ENCODE results near the gene TBCE.

TBCE gene

GRCh38 chr1:235411489-235412486, 44.6 kb downstream of the TBCE start:
- DNase-seq: no peak

DNA sequence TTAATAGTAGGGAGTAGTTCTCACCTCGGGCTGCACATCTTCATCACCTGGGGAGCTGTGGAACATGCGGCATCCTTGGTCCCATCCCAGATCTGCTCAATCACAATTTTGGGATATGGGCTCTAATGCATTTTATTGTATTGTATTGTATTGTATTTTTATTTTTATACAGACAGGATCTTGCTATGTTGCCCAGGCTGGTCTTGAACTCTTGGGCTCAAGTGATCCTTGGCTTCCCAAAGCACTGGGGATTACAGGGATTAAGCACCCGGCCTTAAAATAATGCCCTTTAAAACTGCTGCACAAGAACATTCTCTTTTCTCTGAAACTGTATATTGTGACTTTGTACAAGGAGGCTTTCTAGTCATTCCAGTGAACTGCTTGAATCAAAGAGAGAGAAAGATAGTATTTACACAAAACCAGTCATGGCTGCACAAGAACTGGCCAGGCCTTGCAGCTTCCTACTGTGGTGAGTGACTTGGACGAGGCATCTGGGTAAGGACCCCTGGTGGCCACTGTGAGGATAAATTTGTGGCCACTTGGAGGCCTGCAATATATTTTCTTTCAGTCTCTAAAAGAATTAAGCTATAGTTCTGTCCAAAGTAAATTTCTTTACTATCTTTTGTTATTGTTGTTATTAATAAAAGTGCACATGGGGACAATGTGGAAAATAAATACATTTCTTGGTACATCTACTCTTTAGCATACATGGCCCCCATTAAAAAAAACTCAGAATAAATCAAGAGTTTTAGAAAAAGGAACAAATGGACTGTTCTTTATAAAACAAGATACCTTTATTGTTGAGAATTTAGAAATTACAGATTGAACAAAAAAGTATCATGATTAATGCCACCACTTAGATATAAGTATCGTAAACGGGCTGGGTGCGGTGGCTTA, 48.0 kb downstream of the TBCE start:
- DNase-seq: peak; percentile 74

- DNase-seq: no peak
Observed at GRCh38 chr1:235416662-235417049, 49.4 kb downstream of the TBCE start.

DNA sequence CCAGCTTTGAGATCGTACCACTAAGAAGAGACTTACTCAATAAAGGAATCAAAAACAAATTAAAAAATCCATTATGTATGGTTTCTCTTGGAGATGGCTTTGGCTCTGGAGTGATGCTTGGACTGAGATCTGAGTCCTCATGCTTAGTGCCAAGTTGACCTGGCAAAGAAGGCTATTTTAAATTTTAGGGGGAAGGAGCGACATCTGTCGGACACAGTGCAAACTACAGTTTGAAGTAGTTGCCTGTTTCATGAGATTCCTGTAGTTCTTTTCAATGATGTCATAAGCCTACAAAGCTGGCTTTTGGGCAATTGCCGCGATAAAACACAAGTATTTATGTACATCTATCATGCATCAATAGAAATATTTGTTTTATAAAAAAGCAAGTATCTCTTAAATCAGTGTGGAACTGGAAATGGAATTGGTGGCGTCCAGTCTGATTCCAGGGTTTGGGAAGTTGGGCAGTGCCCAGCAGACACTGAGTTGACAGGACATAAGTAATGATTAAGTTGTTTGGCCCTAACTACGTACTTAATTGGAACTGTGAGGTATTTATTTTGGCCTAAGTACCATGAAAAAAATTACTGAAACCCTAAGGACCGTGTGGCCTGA, 50.0 kb downstream of the TBCE start:
- DNase-seq: peak; percentile 73

- no peak for DNase-seq
Observed at GRCh38 chr1:235421751-235422150, 54.5 kb downstream of the TBCE start.

GRCh38 chr1:235423214-235423652, 56.0 kb downstream of the TBCE start:
- DNase-seq: peak; percentile 21

GRCh38 chr1:235424092-235424491, 56.9 kb downstream of the TBCE start:
- DNase-seq: no peak

GRCh38 chr1:235425357-235425756, 58.1 kb downstream of the TBCE start:
- no peak for DNase-seq

DNA sequence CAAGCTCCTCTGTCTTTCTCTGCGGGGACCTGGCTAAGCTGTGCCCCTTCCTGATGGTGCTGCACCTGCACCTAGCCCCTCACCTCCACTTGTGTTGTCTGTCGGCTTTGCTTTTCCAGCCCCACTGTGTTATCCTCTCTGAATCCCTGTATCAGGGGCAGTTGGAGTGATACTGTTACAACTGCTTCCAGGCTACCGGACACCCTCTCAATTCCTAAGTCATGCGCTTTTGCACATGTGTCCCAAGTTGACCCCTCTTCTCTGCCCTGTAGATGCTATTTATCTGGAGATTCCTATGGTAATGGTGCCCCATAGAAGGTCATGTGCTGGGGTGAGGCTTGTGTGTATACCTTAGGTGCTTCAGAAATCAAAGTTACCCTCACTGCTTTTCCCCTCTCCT, 58.9 kb downstream of the TBCE start:
- no peak for DNase-seq

- DNase-seq: no peak
Observed at GRCh38 chr1:235426680-235427079, 59.5 kb downstream of the TBCE start.

DNA sequence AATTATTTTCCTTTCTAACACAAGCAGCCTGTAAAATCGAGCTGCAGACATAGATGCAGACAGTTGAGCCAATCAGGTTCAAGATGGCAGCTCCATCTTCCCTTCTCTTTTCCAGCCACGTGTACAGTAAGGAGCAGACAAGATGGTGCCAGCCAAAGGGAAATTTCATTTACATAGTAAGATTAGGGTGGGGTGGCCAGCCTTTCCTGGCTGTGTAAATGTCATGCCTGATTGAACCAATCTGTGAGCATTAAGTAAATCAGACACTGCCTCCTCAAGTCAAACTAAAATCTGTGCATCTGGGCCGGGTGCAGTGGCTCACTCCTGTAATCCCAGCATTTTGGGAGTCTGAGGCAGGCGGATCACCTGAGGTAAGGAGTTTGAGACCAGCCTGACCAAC, 60.2 kb downstream of the TBCE start:
- DNase-seq: no peak

DNA sequence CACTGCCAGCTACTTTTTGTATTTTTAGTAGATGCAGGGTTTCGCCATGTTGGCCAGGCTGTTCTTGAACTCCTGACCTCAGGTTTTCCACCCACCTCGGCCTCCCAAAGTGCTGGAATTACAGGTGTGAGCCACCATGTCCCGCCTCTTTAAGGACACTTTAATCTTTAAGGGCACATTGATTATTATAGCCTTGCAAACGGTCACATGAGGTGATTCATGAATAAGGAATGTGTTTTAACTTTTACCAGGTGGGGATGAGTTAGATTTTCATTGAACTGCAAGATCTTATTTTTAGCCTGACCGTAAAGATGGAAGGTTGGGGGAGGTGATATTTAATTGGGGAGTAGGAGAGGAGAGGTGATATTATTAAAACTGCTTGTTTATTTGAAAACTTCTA, 61.9 kb downstream of the TBCE start:
- DNase-seq: no peak

GRCh38 chr1:235430991-235431390, 63.8 kb downstream of the TBCE start:
- no peak for DNase-seq

- DNase-seq: no peak
Observed at GRCh38 chr1:235434001-235434400, 66.8 kb downstream of the TBCE start.

DNA sequence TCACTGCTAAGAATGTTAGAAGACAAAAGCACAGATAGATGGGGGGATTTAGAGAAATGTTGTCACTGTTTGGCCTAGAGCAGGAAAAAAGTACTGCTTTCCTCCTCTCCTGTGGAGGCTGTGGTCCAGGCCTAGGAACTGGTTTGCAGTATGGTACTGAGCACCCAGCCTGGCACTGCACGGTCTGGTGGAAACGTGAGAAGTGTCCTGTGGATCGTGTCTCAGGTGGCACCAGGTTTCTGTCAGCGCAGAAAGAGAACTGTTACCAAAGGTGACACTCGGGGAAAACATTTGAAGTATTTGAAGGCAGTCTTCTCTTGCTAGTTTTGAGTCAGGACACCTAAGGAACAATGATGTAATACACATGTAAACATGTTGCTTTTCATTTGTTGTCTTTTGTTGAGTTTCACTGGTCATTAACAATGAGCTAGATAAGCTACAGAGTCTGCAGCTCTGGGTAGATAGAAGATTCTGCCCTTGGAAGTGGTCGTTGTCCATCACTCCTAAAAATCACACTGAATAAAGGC, 74.0 kb downstream of the TBCE start:
- no peak for DNase-seq

DNA sequence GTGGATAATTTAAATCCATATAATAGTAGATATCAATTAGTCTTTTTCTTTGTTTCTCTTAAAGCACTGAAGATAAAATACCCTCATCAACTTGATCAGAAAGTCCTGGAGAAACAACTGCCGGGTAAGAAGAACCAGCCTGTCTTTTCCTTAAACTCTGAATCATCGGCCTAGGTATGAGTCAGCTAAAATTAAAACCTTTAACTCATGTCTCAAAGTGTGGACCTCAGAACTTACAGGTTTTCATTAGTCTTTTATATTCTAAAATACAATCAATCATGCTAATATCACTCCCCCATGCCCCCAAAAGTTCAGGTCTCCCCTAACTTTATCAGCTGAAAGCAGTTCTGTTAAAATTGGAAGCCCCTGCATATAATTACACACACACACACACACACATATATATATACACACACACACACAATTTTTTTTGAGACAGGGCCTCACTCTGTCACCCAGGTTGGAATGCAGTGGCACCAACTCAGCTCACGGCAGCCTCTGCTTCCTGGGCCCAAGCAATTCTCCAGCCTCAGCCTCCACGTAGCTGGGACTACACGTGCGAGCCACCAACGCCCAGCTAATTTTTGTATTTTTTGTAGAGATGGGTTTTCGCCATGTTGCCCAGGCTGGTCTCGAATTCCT, 75.7 kb downstream of the TBCE start:
- DNase-seq: no peak

GRCh38 chr1:235448616-235449015, 81.4 kb downstream of the TBCE start:
- DNase-seq: no peak

DNA sequence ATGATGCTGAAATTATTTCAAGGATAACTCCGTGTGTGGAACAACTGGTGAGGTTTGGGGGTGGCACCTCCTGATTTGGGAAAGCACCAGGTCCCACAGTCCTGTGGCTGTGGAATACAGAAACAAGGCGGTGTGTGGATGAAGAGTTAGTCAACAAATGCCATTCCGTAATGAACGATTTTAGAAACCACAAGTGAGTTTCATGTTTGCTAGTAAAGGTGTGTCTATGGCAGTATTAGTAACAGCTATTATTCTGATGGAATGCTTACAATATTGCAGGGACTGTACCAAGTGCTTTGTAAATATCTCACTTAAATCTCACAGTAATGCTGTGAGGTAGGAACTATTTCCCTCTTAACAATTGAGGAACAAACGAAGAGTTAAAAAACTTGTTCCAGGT, 83.2 kb downstream of the TBCE start:
- DNase-seq: no peak

DNA sequence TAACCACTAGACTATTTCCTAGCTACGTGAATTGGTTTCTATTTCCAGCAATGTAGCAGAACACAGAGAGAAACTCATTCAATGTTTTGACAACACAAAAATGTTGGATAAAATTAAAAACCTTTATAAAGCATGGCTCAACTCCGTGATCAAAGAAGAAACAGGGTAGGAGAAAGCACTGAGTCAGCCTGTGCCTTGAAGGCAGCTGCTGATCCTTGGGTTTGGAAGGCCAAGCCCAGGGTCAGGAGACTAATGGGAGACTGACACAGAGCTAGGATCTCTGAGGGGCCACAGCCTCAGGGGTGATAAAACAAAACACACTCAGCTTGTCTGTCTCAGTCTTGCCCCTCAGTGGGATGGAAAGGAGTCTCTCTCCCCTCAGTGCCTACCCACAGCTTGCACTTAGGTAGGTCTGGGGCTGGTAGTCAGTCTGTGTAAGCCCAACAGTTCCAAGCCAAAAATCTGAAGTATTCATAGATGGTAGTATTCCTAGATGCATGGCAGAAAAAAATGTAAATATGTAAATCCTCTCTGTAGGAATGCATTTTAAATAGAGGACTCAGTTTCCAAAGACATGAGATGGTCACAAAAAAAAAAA, 83.8 kb downstream of the TBCE start:
- no peak for DNase-seq

- no peak for DNase-seq
Observed at GRCh38 chr1:235454021-235454420, 86.8 kb downstream of the TBCE start.

DNA sequence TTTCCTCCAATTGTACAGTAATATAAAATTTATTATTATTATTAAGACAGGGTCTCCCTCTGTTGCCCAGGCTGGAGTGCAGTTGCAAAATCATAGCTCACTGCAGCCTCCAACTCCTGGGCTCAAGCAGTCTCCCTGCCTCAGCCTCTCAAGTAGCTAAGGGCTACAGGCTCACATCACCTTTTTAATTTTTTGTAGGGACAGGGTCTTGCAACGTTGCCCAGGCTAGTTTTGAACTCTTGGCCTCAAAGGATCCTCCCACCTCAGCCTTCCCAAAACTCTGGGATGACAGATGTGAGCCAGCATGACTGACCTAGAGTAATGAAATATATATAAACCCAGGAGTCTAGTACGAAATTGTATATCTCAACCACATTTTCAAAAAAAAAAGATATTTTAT, 87.9 kb downstream of the TBCE start:
- DNase-seq: no peak

- no peak for DNase-seq
Observed at GRCh38 chr1:235455823-235456222, 88.6 kb downstream of the TBCE start.
